HEK293T (cell line): ENCODE results near the gene RETSAT.
"Not testable (repeated sequence)": the region's sequence is repeated elsewhere in the genome, so short reads cannot be mapped to it uniquely, and the experiment has no call there.

Experiments used
- CTCF ChIA-PET: fragments of 350-600 bp; formaldehyde crosslinking; extraction: SDS; loops from one replicate; lab custom pipeline; 2021; ENCODE audit warnings: antibody characterized with exemption, inconsistent platforms; lab: Yijun Ruan, JAX
- POLR2A ChIA-PET: fragments of 350-600 bp; formaldehyde crosslinking; extraction: SDS; loops from one replicate; lab custom pipeline; 2020; ENCODE audit warnings: antibody characterized with exemption, inconsistent platforms; lab: Yijun Ruan, JAX
- DNase-seq: peaks from one replicate; pipeline ENCODE4 v3.0.0; 2012; ENCODE audit warnings: mixed read lengths; ENCODE audit errors: extremely low spot score
- ARNT ChIP-seq: fragments of 450-650 bp; IDR thresholded peaks from 2 replicates; pipeline ENCODE4 v1.6.1; 2017; ENCODE audit warnings: mild to moderate bottlenecking
- BHLHE40 ChIP-seq: fragments of 450-650 bp; IDR thresholded peaks from 2 replicates; pipeline ENCODE4 v1.6.1; 2016; ENCODE audit warnings: mild to moderate bottlenecking, moderate library complexity, borderline replicate concordance
- CTBP1 ChIP-seq: fragments of 450-650 bp; IDR thresholded peaks from 2 replicates; pipeline ENCODE4 v1.6.1; 2016; ENCODE audit warnings: borderline replicate concordance
- ELF4 ChIP-seq: fragments of 450-650 bp; IDR thresholded peaks from 2 replicates; pipeline ENCODE4 v1.6.1; 2017; ENCODE audit warnings: antibody characterized with exemption
- FOXA1 ChIP-seq: fragments of 450-650 bp; IDR thresholded peaks from 2 replicates; pipeline ENCODE4 v1.6.1; 2016; ENCODE audit warnings: mild to moderate bottlenecking
- FOXK2 ChIP-seq: fragments of 450-650 bp; IDR thresholded peaks from 2 replicates; pipeline ENCODE4 v1.6.1; 2016; ENCODE audit warnings: mild to moderate bottlenecking
- FOXM1 ChIP-seq: fragments of 450-650 bp; IDR thresholded peaks from 2 replicates; pipeline ENCODE4 v1.6.1; 2017; ENCODE audit warnings: mild to moderate bottlenecking, borderline replicate concordance
- HDGF ChIP-seq: fragments of 450-650 bp; IDR thresholded peaks from 2 replicates; pipeline ENCODE4 v1.6.1; 2017; ENCODE audit warnings: antibody characterized with exemption, borderline replicate concordance
- L3MBTL2 ChIP-seq: fragments of 450-650 bp; conservative IDR thresholded peaks from 2 replicates; pipeline ENCODE4 v1.6.1; 2016; ENCODE audit warnings: mild to moderate bottlenecking
- LEF1 ChIP-seq: fragments of 450-650 bp; IDR thresholded peaks from 2 replicates; pipeline ENCODE4 v1.6.1; 2017; ENCODE audit warnings: mild to moderate bottlenecking, borderline replicate concordance
- NFRKB ChIP-seq: fragments of 450-650 bp; IDR thresholded peaks from 2 replicates; pipeline ENCODE4 v1.6.1; 2016; ENCODE audit warnings: mild to moderate bottlenecking, moderate library complexity
- SP1 ChIP-seq: fragments of 450-650 bp; IDR thresholded peaks from 2 replicates; pipeline ENCODE4 v1.6.1; 2017
- SUZ12 ChIP-seq: fragments of 450-650 bp; IDR thresholded peaks from 2 replicates; pipeline ENCODE4 v1.6.1; 2016; ENCODE audit warnings: mild to moderate bottlenecking
- TARDBP ChIP-seq: fragments of 450-650 bp; IDR thresholded peaks from 2 replicates; pipeline ENCODE4 v1.6.1; 2016
- ZNF384 ChIP-seq: fragments of 450-650 bp; IDR thresholded peaks from 2 replicates; pipeline ENCODE4 v1.6.1; 2016
- TF ChIP-seq, protein P1 (sequence below): fragments of 450-650 bp; IDR thresholded peaks from 2 replicates; pipeline ENCODE4 v1.6.1; 2016

Gene RETSAT

DNA sequence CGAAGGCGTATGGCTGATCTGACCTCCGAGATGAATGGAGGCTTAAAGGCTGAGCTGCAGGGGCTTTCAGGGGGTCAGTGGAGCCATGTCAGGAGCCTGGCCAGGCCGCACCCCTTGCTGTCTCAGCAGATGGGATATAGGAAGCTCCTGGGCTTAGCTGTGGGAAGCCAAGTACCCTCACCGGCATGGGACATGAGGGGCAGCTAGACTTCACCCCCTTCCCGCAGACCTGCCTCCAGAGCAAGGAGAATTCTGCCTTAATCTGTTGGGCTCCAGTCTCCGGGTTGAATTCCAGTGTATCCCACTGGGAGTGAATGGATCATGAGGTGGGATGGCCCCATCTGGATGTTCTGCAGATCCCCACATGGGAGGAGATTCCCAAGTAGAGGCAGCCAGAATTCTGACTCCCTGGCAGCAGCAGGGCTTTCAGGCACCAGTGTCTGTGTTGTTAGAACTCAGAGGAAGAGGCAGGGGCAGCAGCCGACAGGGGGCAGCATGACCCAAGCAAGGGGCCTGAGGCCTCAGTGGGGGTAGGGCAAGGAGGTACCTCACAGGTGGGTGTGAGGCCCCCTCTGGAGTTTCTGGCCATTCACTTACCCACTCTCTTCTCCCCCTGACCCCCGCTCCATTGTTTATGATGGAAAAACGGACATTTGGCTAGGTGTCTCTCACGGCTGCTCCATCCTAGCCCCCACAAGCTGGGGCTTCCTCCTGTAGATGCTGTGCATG is 36.8 kb upstream of the RETSAT start:
- ChIA-PET POLR2A (interaction anchor here (0.8 to 2.0 kb wide), 4 partner anchors 28 to 221 kb away, joined by 3 to 8 read pairs (median 4); partner anchors contain the start of genes C2orf68, ELMOD3, RETSAT and SH2D6), CTCF (interaction anchor here (0.5 to 2.8 kb wide), 5 partner anchors 17 to 160 kb away, joined by 3 to 14 read pairs (median 3); partner anchors contain the start of genes ELMOD3 and RETSAT)
- TF ChIP-seq FOXM1 (no peak), L3MBTL2 (no peak), ELF4 (no peak), HDGF (no peak), FOXA1 (no peak), FOXK2 (no peak)
- peak; percentile 76 for DNase-seq

DNA sequence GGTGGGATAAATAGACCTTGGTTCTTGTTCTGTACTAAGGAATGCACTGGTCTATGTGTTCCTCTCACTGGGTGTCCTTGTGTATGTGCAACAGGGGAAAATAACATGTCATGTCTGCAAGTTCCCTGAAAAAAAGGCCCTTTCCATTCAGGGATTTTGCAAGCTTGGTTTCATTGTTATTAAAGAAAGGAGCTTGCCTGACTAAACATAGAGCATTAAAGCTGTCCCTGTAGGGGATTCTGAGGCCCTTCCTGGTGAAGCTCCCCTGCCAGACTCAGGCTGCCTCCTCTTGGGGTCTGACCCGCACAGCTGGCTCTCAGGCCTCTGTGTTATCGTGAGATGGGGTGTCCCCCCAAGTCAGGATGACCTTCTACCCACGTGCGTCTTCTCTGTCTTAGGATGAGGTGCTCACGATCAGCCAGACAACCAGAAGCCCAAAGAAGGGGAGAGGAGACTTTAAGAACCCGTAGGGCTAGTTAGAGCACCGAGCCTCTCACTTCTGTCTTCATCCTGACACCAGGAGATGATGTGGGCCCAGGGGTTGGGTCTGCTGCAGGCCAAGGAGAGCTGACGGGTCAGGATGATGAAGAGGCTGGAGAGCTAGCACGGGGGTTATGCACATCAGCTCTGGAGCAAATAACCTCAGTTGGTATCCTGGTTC is 34.7 kb upstream of the RETSAT start:
- ChIA-PET CTCF (interaction anchor here (0.8 to 2.8 kb wide), 3 partner anchors 82 to 163 kb away, joined by 3 to 14 read pairs (median 6); no protein-coding TSS in a partner anchor), POLR2A (interaction anchor here (1.1 to 2.0 kb wide), 3 partner anchors 150 to 172 kb away, joined by 3 to 5 read pairs (median 3); no protein-coding TSS in a partner anchor)
- no peak for DNase-seq
- TF ChIP-seq ARNT: no peak
- no peak for TF ChIP-seq FOXA1
- TF ChIP-seq HDGF: no peak
- no peak for TF ChIP-seq ZNF384
- TF ChIP-seq NFRKB: no peak
- no peak for TF ChIP-seq FOXK2
- TF ChIP-seq, protein P1, sequence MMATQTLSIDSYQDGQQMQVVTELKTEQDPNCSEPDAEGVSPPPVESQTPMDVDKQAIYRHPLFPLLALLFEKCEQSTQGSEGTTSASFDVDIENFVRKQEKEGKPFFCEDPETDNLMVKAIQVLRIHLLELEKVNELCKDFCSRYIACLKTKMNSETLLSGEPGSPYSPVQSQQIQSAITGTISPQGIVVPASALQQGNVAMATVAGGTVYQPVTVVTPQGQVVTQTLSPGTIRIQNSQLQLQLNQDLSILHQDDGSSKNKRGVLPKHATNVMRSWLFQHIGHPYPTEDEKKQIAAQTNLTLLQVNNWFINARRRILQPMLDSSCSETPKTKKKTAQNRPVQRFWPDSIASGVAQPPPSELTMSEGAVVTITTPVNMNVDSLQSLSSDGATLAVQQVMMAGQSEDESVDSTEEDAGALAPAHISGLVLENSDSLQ: no peak
- TF ChIP-seq TARDBP: no peak
- no peak for TF ChIP-seq CTBP1
- TF ChIP-seq FOXM1: no peak
- no peak for TF ChIP-seq LEF1
- no peak for TF ChIP-seq BHLHE40
- no peak for TF ChIP-seq L3MBTL2
- TF ChIP-seq SUZ12: no peak
- TF ChIP-seq SP1: no peak
- no peak for TF ChIP-seq ELF4

DNA sequence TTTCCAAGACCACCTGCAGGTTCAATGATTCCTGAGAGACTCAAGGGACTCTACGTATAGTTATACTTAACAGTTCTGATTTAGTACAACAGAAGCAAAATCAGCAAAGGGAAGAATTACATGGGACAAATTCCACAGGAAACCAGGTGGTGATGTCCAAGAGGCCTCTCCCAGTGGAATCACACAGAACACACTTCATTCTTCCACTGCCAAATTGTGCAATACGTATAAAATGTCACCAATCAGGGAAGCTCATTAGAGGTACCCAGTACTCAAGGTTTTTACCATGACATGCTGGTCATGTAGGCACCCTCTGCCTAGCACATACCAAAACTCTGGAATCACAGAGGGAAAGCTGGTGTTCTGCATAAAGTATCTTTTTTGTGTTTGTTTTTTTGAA is 33.4 kb upstream of the RETSAT start:
- no peak for DNase-seq
- ChIA-PET CTCF (interaction anchor here (0.6 to 1.4 kb wide), 3 partner anchors 159 to 164 kb away, joined by 3 to 6 read pairs (median 3); no protein-coding TSS in a partner anchor), POLR2A (no interaction called here)
- TF ChIP-seq BHLHE40 (no peak), HDGF (no peak), TARDBP (no peak), ARNT (no peak), CTBP1 (no peak)

DNA sequence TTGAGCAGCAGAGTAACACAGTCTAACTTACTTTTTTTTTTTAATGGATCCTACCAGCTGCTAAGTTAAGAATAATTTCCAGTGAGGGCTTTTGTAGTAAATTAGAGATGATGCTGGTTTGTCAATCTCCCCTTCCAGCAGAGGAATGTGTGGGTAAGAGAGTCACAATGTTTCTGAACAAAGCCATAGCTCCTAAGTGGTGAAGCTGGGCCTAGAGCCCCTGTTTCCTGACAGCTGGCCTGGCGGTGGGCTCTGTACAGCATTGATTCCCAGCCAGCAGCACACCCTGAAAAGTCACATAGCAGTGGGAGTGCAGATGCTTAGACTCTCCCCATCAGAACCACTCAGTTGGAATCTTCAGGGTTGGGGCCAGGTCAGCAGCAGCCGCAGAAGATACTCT is 31.4 kb upstream of the RETSAT start:
- no peak for DNase-seq
- ChIA-PET CTCF (no interaction called here), POLR2A (no interaction called here)
- no peak for TF ChIP-seq FOXM1
- no peak for TF ChIP-seq LEF1
- no peak for TF ChIP-seq NFRKB
- no peak for TF ChIP-seq HDGF
- no peak for TF ChIP-seq FOXK2

DNA sequence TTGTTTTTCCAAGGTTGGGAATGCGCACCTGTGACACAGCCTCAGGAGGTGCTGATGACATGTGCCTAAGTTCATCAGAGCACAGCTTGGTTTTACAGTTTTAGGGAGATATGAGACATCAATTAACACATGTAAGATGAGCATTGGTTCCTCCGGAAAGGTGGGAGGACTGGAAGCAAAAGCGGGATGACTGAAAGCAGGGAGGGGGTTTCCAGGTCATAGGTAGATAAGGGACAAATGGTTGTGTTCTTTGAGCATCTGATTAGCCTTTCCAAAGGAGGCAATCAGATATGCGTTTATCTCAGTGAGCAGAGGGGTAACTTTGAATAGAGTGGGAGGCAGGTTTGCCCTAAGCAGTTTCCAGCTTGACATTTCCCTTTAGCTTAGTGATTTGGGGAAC is 29.5 kb upstream of the RETSAT start:
- DNase-seq: no peak
- ChIA-PET POLR2A (no interaction called here), CTCF (interaction anchor here (1.0 kb wide), 1 partner anchor 13 kb away, joined by 4 read pairs; no protein-coding TSS in a partner anchor)
- TF ChIP-seq ELF4 (no peak), L3MBTL2 (no peak), HDGF (no peak), SUZ12 (no peak), FOXM1 (no peak), ARNT (no peak), NFRKB (no peak), CTBP1 (no peak), SP1 (no peak), TARDBP (no peak), ZNF384 (no peak), FOXA1 (no peak), BHLHE40 (no peak), FOXK2 (no peak), LEF1 (no peak)
- TF ChIP-seq, protein P1: no peak

DNA sequence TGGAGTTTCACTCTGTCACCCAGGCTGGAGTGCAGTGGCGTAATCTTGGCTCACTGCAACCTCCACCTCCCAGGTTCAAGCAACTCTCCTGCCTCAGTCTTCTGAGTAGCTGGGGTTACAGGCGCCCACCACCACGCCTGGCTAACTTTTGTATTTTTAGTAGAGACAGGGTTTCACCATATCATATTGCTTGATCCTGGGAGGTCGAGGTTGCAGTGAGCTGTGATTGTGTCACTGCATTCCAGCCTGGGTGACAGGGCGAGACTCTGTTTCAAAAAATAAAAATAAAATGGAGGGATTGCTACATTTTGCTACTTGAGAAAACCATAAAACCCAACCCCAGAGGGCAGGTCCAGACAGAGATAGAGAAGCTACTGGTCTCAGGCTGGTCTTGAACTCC is 28.8 kb upstream of the RETSAT start:
- DNase-seq, CTCF ChIA-PET, POLR2A ChIA-PET: not testable (repeated sequence)

DNA sequence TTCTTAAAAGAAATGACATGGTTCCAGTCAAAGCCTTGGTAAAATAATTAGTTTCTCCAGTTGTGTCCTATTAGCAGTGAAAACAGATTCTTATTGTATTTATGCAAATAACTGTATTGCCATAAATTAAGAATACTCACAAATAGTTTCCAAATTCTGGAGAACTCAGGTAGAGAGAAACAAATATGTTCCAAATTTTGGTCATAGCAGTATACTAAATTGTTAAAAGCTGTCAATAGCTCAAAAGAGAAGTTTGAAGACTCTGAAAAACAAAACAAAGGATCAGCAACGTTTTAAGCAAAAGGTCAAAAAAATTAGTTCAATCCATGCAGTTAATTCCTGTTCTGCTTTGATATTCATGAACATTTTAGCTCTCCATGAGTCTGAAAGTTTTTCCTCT is 25.7 kb upstream of the RETSAT start:
- DNase-seq: no peak
- TF ChIP-seq, protein P1: no peak
- POLR2A ChIA-PET: no interaction called here
- CTCF ChIA-PET: no interaction called here
